ENCODE measurements around the gene NBEAL1.
A peak's percentile ranks its signal among the peaks of the same experiment; 100 is the strongest.

Gene NBEAL1

GRCh38 chr2:203016716-203017115 is 2.0 kb downstream of the NBEAL1 start:
- Histone ChIP-seq H2AFZ (ENCODE audit: low read length) (no peak overlapping the region), H4K20me1 (ENCODE audit: insufficient read depth, low read length, poor library complexity, severe bottlenecking) (no peaks in the 10 kb centered on the region), H3K9me3 (ENCODE audit: insufficient read depth, low read depth, low read length) (no peaks in the 10 kb centered on the region), H3K4me1 (ENCODE audit: insufficient read depth, low read length, poor library complexity, severe bottlenecking) (peaks cover 36% of the 10 kb centered on the region), H3K79me2 (ENCODE audit: insufficient read depth, low read length) (0 out of 2 replicates have a peak, but pooled peaks cover 6% of the 10 kb centered on the region), H3F3A (ENCODE audit: low read depth) (no peaks in the 10 kb centered on the region), H3K4me3 (ENCODE audit: low read length, poor library complexity, severe bottlenecking) (peak overlapping the region; percentile 64), H3K4me2 (ENCODE audit: low read depth, low read length, poor library complexity, severe bottlenecking) (peak overlapping the region; percentile 91), H3K9ac (ENCODE audit: low read depth, low read length, poor library complexity, severe bottlenecking) (peak overlapping the region; percentile 22), H3K36me3 (ENCODE audit: insufficient read depth, low read length) (no peaks in the 10 kb centered on the region), H3K9me2 (replicated peaks; ENCODE audit: low read depth, low read length) (no peaks in the 10 kb centered on the region), H3K27me3 (ENCODE audit: insufficient read depth, low read length, poor library complexity, severe bottlenecking) (no peaks in the 10 kb centered on the region)
- TF ChIP-seq EZH2phosphoT487 (IDR thresholded peaks at IDR 0.05; ENCODE audit: borderline replicate concordance), result no peak
- TF ChIP-seq CTCF (conservative IDR thresholded peaks at IDR 0.05; ENCODE audit: low read length), result no peak

GRCh38 chr2:203018181-203018580 is 3.5 kb downstream of the NBEAL1 start:
- Histone ChIP-seq H3F3A (ENCODE audit: low read depth) (no peaks in the 10 kb centered on the region), H3K9ac (ENCODE audit: low read depth, low read length, poor library complexity, severe bottlenecking) (peak overlapping the region; percentile 50), H3K4me2 (ENCODE audit: low read depth, low read length, poor library complexity, severe bottlenecking) (peak overlapping the region; percentile 91), H2AFZ (ENCODE audit: low read length) (no peak overlapping the region), H3K4me3 (ENCODE audit: low read length, poor library complexity, severe bottlenecking) (peak overlapping the region; percentile 64), H4K20me1 (ENCODE audit: insufficient read depth, low read length, poor library complexity, severe bottlenecking) (no peaks in the 10 kb centered on the region), H3K27me3 (ENCODE audit: insufficient read depth, low read length, poor library complexity, severe bottlenecking) (no peaks in the 10 kb centered on the region), H3K4me1 (ENCODE audit: insufficient read depth, low read length, poor library complexity, severe bottlenecking) (peaks cover 36% of the 10 kb centered on the region), H3K79me2 (ENCODE audit: insufficient read depth, low read length) (0 out of 2 replicates have a peak, but pooled peaks cover 6% of the 10 kb centered on the region), H3K9me3 (ENCODE audit: insufficient read depth, low read depth, low read length) (no peaks in the 10 kb centered on the region), H3K9me2 (replicated peaks; ENCODE audit: low read depth, low read length) (no peaks in the 10 kb centered on the region), H3K36me3 (ENCODE audit: insufficient read depth, low read length) (no peaks in the 10 kb centered on the region)
- TF ChIP-seq EZH2phosphoT487 (IDR thresholded peaks at IDR 0.05; ENCODE audit: borderline replicate concordance), result no peak
- TF ChIP-seq CTCF (conservative IDR thresholded peaks at IDR 0.05; ENCODE audit: low read length), result no peak

- Histone ChIP-seq H3K9me3 (ENCODE audit: insufficient read depth, low read depth, low read length) (no peaks in the 10 kb centered on the region), H3K4me2 (ENCODE audit: low read depth, low read length, poor library complexity, severe bottlenecking) (peak overlapping the region; percentile 91), H3F3A (ENCODE audit: low read depth) (no peaks in the 10 kb centered on the region), H3K4me1 (ENCODE audit: insufficient read depth, low read length, poor library complexity, severe bottlenecking) (peaks cover 32% of the 10 kb centered on the region), H2AFZ (ENCODE audit: low read length) (no peak overlapping the region), H3K27me3 (ENCODE audit: insufficient read depth, low read length, poor library complexity, severe bottlenecking) (no peaks in the 10 kb centered on the region), H3K79me2 (ENCODE audit: insufficient read depth, low read length) (0 out of 2 replicates have a peak, but pooled peaks cover 6% of the 10 kb centered on the region), H3K9me2 (replicated peaks; ENCODE audit: low read depth, low read length) (no peaks in the 10 kb centered on the region), H4K20me1 (ENCODE audit: insufficient read depth, low read length, poor library complexity, severe bottlenecking) (no peaks in the 10 kb centered on the region), H3K9ac (ENCODE audit: low read depth, low read length, poor library complexity, severe bottlenecking) (peak overlapping the region; percentile 50), H3K4me3 (ENCODE audit: low read length, poor library complexity, severe bottlenecking) (peak overlapping the region; percentile 64), H3K36me3 (ENCODE audit: insufficient read depth, low read length) (no peaks in the 10 kb centered on the region)
- no peak for TF ChIP-seq EZH2phosphoT487 (IDR thresholded peaks at IDR 0.05; ENCODE audit: borderline replicate concordance)
- peak; percentile 29; the same call in 1 of the 2 replicates for TF ChIP-seq CTCF (conservative IDR thresholded peaks at IDR 0.05; ENCODE audit: low read length)
Observed at GRCh38 chr2:203019142-203019541, 4.5 kb downstream of the NBEAL1 start.
